Bone marrow (tissue), 2 donors: Measurements from ENCODE around the gene ZC3H4.

ENCODE experiments used
- DNase-seq, 2 donors: peaks; one replicate each; lab custom pipeline; 2025; lab: John Stamatoyannopoulos, UW

ZC3H4 gene

GRCh38 chr19:47049307-47049700 lies 64.3 kb downstream of the ZC3H4 start:
- DNase-seq, result no peak

GRCh38 chr19:47047763-47048405 lies 65.7 kb downstream of the ZC3H4 start:
- DNase-seq, result peak; percentile 32 to 45

- DNase-seq, result no peak
Measured at GRCh38 chr19:47047272-47047762, 66.3 kb downstream of the ZC3H4 start.

GRCh38 chr19:47045867-47046470 lies 67.6 kb downstream of the ZC3H4 start:
- no peak for DNase-seq

GRCh38 chr19:47044946-47045866 lies 68.4 kb downstream of the ZC3H4 start:
- no peak for DNase-seq

GRCh38 chr19:47040869-47041268 lies 72.7 kb downstream of the ZC3H4 start:
- DNase-seq, result no peak

GRCh38 chr19:47039239-47039874 lies 74.2 kb downstream of the ZC3H4 start:
- no peak for DNase-seq

- DNase-seq, result no peak
Measured at GRCh38 chr19:47037766-47038165, 75.8 kb downstream of the ZC3H4 start.

- no peak for DNase-seq
Measured at GRCh38 chr19:47036097-47036651, 77.4 kb downstream of the ZC3H4 start.

- DNase-seq, result peak; percentile 80 to 94
Measured at GRCh38 chr19:47035127-47036096, 78.2 kb downstream of the ZC3H4 start.

- no peak for DNase-seq
Measured at GRCh38 chr19:47032171-47032811, 81.3 kb downstream of the ZC3H4 start.

- no peak for DNase-seq
Measured at GRCh38 chr19:47028195-47028601, 85.4 kb downstream of the ZC3H4 start.

GRCh38 chr19:47027586-47028088 lies 85.9 kb downstream of the ZC3H4 start:
- DNase-seq, result no peak

GRCh38 chr19:47026889-47027288 lies 86.7 kb downstream of the ZC3H4 start:
- no peak for DNase-seq

GRCh38 chr19:47026156-47026555 lies 87.4 kb downstream of the ZC3H4 start:
- no peak for DNase-seq

- DNase-seq, result no peak
Measured at GRCh38 chr19:47024502-47024901, 89.1 kb downstream of the ZC3H4 start.

GRCh38 chr19:47023448-47023794 lies 90.2 kb downstream of the ZC3H4 start:
- DNase-seq, result no peak

GRCh38 chr19:47022541-47023447 lies 90.8 kb downstream of the ZC3H4 start:
- no peak for DNase-seq

- DNase-seq, result no peak
Measured at GRCh38 chr19:47022140-47022536, 91.4 kb downstream of the ZC3H4 start.
